SKM-1 treated with dmso at 0.1 percent for 144 hours (cell line): ENCODE results near the gene ANKLE2.
"Not testable (repeated sequence)": the region's sequence is repeated elsewhere in the genome, so short reads cannot be mapped to it uniquely, and the experiment has no call there.

Source experiments
- DNase-seq: peaks from one replicate; lab custom pipeline; 2025; ENCODE audit not compliant: unreplicated experiment; lab: John Stamatoyannopoulos, UW

Gene ANKLE2

GRCh38 chr12:132777614-132778013 lies 16.0 kb upstream of the ANKLE2 start:
- no peak for DNase-seq

GRCh38 chr12:132776816-132777568 lies 15.4 kb upstream of the ANKLE2 start:
- DNase-seq: no peak

DNA sequence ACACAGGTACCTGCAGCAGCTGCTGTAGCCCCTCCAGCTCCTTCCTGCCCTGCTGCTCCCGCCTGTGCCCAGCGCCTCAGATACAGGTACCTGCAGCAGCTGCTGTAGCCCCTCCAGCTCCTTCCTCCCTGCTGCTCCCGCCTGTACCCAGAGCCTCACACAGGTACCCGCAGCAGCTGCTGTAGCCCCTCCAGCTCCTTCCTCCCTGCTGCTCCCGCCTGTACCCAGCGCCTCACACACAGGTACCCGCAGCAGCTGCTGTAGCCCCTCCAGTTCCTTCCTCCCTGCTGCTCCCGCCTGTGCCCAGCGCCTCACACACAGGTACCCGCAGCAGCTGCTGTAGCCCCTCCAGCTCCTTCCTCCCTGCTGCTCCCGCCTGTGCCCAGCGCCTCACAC lies 14.6 kb upstream of the ANKLE2 start:
- DNase-seq: not testable (repeated sequence)

GRCh38 chr12:132775502-132776229 lies 14.0 kb upstream of the ANKLE2 start:
- no peak for DNase-seq

DNA sequence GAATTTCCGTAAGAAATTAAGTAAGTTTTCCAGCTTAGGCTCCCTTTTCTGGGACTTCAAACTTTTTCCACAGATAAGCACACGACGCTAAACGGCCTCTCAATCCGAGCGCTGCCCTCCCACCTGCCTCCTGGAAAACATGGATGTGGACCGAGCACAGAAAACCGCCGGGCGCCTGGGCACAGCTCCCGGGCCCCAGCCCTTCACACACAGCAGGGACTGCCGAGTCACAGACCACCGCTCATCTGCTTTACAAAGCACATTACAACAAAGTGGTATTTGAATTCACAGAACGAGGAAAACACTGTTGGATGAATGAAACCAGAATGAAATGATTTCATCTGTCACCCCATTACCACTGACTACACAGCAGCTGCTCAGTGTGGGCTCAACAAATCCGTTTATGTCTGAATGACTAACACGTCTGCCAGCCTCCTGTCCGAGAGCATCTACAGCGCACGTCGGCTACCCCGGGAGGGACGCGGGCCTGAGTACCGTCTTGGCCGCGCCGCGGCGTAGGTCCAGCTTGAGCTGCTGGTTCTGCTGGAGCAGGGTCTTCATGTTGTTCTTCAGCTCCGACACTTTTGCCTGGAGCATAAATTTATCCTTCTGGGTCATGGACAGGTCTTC lies 13.1 kb upstream of the ANKLE2 start:
- DNase-seq: no peak

DNA sequence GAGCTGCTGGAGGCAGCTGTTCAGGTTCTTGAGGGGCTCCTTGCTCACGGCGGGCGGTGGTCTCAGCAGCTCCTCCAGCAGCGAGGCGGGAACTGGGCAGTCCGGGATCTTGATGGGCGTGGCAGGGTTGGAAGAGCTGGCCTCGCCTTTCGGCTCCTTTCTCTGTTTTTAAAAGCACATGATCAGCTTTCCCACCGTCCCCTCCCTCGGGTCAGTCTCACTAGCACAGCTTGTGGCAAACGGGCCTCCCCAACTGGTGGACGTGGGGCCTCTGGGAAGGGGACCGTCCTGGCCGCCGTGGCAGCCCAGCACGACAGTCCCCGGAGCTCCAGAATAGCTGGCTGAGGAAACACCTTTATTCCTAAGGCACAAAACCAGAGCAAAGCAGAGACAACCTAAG lies 12.5 kb upstream of the ANKLE2 start:
- DNase-seq: no peak

DNA sequence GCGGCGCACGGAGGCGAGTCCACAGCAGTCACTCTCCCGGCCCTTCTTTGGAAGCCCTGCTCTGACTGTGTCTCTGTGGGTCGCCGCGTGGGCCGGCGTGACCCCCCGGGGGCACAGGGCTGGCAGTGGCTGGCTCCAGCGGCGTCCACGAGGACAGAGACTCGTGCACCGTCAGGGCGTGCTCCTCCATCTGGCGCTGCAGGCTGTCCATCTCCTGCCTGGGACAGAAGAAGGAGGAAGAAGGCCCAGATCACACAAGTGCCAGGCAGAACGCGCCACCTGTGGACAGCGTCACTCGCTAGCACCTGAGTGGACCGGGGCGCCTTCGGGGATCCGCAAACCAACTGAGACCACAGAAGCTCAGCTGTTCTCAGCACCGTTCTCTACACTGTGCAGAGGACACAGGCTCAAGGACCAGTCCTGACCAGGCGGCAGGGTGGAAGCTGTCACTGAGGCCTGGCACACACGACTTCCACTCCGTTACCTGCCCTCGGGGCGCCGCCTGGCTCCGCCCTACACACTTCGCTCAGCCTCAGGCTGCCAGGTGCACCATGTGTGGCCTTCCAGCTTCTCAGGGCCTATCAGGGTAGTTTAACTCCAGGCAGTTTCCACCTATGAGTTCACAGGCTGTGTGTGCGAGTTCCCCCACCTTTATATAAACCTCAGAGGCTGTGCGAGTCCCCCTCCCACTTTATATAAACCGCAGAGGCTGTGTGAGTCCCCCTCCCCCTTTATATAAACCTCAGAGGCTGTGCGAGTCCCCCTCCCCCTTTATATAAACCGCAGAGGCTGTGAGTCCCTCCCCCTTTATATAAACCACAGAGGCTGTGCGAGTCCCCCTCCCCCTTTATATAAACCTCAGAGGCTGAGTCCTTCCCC lies 11.7 kb upstream of the ANKLE2 start:
- DNase-seq: no peak

DNA sequence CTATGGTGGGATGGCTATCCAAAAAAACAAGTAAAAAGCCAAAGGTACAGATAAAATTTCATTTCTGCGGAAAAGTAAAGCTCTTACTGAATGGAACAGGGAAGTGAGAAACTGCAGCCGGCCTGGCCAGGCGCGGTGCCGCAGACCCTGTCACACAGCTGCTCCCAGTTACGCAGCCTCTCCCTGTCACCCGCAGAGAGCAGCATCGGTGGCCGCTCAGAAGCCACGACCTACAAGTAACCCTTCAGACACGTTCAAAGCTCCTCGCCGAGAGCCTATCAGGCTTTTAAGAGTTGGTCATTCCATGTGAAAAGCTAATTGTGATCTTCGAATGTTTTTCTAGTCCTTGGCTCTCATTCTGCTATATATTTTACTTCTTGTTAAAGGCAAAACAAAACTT lies 11.0 kb upstream of the ANKLE2 start:
- no peak for DNase-seq

DNA sequence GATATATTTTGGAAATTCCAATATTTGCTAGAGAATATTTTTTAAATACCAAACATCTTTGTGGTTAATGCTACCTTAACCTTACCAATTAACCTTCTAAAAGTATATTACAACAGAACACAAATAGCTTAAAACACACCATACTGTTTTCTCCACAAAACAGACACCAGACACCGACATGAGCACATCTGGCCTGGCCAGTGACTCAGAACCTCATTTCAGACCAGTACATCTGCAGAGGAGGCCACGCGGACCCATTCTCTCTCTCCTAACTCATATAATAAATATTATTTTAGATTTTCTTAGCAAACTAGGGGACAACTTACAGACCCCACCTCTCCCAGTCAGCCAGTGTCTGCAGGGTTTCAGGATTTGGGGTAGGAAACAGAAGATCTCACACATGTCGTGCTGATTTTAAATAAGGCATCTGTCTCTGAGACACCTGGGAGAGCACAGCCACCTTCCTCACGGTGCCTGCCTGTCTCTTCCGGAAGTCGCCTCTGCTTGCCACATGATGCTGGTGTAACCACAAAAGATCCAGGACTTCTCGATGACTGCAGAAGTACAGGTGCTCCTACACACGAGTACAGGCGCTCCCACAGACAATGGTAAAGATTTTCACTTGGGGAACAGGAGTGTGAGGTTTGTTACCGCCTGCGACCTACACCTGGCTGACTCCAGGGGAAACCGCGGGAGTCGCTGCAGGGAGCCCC lies 9.7 kb upstream of the ANKLE2 start:
- DNase-seq: no peak

- no peak for DNase-seq
These were observed 4.9 kb upstream of the ANKLE2 start for GRCh38 chr12:132766380-132767085.

GRCh38 chr12:132765361-132765760 lies 3.7 kb upstream of the ANKLE2 start:
- DNase-seq: no peak

DNA sequence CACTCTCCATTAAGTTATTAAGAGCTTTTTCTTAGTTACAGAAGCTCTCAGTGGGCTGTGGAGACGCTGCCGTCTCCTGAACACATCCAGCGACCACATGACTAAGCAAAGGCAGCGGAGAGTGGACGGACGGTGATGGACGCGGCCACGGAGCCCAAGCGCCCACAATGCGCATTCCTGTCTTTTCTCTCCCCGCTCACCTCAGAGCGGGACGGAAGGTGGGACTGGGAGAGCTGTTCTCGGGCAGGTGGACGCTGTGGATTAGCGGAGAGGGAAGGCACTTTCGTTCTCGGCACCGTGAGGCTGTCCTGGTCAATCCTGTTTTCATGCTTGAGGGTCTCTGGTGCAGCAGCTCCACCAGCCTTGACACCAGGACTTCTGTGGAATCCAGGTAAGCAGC lies 2.6 kb upstream of the ANKLE2 start:
- no peak for DNase-seq

- DNase-seq: peak; percentile 59
These were observed 420 bp upstream of the ANKLE2 start for GRCh38 chr12:132761921-132762583.

DNA sequence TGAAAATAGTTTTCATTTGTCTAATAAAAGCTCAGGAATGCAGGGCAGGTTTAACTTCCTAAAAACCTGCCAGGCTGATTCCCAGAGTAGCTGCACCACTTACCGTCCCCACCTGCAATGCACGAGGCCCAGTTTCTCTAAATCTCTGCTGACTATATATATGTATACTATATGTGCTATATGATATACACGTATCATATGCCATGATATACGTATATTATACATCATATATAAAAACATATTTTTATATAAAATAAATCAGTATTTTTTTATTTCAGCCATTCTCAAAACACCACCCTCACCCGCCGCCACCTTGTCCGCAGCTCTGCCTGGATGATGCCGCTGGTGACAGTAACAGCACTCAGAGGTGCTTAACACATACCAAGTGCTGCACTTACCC lies 2.3 kb downstream of the ANKLE2 start:
- no peak for DNase-seq

GRCh38 chr12:132758825-132759224 lies 2.8 kb downstream of the ANKLE2 start:
- DNase-seq: not testable (repeated sequence)

DNA sequence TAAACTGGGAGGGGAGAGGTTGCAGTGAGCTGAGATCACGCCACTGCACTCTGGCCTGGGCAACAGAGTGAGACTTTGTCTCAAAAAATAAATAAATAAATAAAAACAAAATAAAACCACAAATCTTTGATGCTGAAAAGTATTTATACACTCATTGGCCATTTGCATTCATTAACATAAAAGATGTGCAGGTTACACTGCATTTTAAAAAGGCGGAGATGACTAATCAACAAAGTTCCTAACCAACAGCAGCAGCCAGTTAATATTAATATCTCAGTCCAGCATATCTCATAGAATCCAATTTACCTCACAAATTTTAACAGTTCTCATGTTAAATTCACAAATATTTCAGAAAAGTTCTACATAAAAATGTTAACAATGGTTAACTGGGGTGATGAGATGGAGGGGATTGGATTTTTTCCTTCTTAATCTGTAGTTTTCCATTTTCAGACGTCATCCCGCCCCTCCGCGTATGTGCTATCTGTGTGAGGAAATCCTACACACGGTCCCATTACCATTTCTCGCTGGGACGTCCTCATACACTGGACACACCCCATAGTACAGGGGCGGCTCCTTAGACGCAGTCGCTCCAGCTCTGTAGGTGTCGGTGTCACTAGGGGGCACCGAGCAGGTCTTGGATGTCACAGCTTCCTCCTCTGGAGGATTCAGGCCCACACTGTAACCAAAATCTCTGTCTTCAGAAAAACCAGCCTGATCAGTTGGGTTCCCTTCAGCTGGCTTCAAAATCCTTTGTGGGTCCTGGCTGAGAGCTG lies 7.3 kb downstream of the ANKLE2 start:
- no peak for DNase-seq

DNA sequence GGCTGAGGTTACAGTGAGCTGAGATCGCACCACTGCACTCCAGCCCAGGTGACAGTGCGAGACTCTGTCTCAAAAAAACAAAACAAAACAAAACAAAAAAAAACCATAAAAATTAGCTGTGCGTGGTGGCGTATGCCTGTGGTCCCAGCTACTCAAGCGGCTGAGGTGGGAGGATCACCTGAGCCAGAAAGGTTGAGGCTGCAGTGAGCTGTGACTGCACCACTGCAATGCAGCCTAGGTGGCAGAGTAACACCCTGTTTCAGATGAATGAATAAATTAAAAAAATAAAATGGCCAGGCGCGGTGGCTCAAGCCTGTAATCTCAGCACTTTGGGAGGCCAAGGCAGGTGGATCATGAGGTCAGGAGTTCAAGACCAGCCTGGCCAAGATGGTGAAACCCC lies 8.0 kb downstream of the ANKLE2 start:
- not testable (repeated sequence) for DNase-seq

DNA sequence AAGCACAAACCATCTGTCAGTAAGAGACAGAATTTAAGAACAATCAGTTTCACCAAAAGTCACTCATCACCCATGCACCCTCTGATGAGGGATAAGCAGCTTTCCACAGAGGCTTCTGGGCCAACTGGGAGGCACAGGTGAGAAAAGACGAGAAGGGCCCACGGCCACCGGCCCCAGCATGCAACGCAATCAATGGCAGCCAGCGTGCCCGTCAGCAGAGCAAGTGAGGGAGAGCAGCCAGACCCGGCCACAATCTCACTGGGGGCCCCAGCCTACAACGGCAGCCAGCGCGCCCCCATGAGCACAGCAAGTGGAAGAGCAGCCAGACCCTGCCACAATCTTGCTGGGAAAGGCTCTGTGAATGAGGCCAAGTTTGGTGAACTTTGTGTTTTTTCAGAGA lies 13.3 kb downstream of the ANKLE2 start:
- DNase-seq: no peak

DNA sequence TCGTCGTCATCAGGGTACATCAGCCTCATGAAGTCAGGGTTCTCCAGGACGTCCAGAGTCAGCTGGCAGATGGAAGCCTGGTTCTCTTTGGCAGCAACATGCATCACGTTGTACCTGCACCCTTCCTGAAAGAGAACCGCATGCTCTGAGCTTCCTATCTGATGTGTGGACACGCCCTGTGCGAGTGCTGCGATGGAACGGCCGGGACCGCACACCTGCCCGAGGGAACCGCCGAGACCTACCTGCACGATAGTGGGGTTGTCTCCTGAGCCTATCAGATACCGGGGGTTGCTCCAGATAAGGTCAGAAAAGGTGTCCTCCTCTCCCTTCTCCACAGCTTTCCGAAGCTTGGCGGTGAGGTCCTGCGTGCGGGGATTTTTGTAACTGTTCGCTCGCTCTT lies 13.7 kb downstream of the ANKLE2 start:
- no peak for DNase-seq
